Left colon (tissue), 2 donors: ENCODE data around the gene SSBP2. TPM values are rescaled to one million over a fixed set of nuclear protein-coding genes. Genes with fewer than 3 reads are reported as not detected.
"Not testable (repeated sequence)": the region's sequence is repeated elsewhere in the genome, so short reads cannot be mapped to it uniquely, and the experiment has no call there.

Experiments
- ATAC-seq: fragments of 200-7000 bp; cut with Tn5 transposase; one replicate; pipeline ENCODE4 v1.9.1; 2020; ENCODE audit warnings: mild to moderate bottlenecking, moderate library complexity
- DNase-seq, 2 donors: peaks; one replicate each; pipeline ENCODE4 v3.0.0-alpha.2; 2020
- intact Hi-C, 2 donors: fragments of 100-400 bp; cut with DNase I in 1 of 2; cut with micrococcal nuclease in 1 of 2; formaldehyde crosslinking; loops; one replicate each; pipeline versions ENCODE4 v1.11.2 to v1.14.0; 2022; cut with DNase I, micrococcal nuclease
- total RNA-seq, 2 donors: library from RNA; stranded (reverse); fragmentation: NEBNext Ultra II Directional; extraction: Animal tissue kit (Norgen Biotek cat#: 25700); gene quantifications; one replicate each; pipeline ENCODE4 v1.2.1, GENCODE V29; 2021
- donor health status: DM: no; HTN: no; CAD: no.
- donor health status: DM: yes; HTN: yes; CAD: no.

SSBP2 gene
- total RNA-seq, 2 donors from 2014 or later, result 13.3 to 25.7 TPM

GRCh38 chr5:81632679-81633078, 118.2 kb downstream of the SSBP2 start:
- no peak for DNase-seq
- intact Hi-C loops, result no loop called here
- ATAC-seq, result no peak

GRCh38 chr5:81631621-81632020, 119.3 kb downstream of the SSBP2 start:
- ATAC-seq, result no peak
- intact Hi-C loops, result no loop called here
- no peak for DNase-seq

- ATAC-seq (no peak), DNase-seq (no peak)
- intact Hi-C loops, result no loop called here
Observed at GRCh38 chr5:81631124-81631523, 119.8 kb downstream of the SSBP2 start.

- intact Hi-C loops, result no loop called here
- DNase-seq (no peak), ATAC-seq (no peak)
Observed at GRCh38 chr5:81630684-81631083, 120.2 kb downstream of the SSBP2 start.

- intact Hi-C loops, result no loop called here
- DNase-seq, result no peak
- no peak for ATAC-seq
Observed at GRCh38 chr5:81629986-81630385, 120.9 kb downstream of the SSBP2 start.

GRCh38 chr5:81628061-81628460, 122.8 kb downstream of the SSBP2 start:
- intact Hi-C loops, DNase-seq, ATAC-seq: not testable (repeated sequence)

- DNase-seq, result no peak
- peak; percentile 47 for ATAC-seq
Observed at GRCh38 chr5:81626524-81626923, 124.4 kb downstream of the SSBP2 start.

GRCh38 chr5:81609810-81610375, 141.0 kb downstream of the SSBP2 start:
- no peak for ATAC-seq
- intact Hi-C loops, result no loop called here
- no peak for DNase-seq

More at GRCh38 chr5:81626524-81626923, 124.4 kb downstream of the SSBP2 start:
- intact Hi-C loops, result no loop called here

GRCh38 chr5:81608976-81609375, 141.9 kb downstream of the SSBP2 start:
- intact Hi-C loops, result no loop called here
- ATAC-seq (no peak), DNase-seq (no peak)

GRCh38 chr5:81607693-81608092, 143.2 kb downstream of the SSBP2 start:
- DNase-seq, result no peak
- intact Hi-C loops, result no loop called here
- ATAC-seq, result no peak

GRCh38 chr5:81606150-81606549, 144.7 kb downstream of the SSBP2 start:
- ATAC-seq (no peak), DNase-seq (no peak)
- intact Hi-C loops, result no loop called here

GRCh38 chr5:81605299-81605698, 145.6 kb downstream of the SSBP2 start:
- DNase-seq (no peak), ATAC-seq (no peak)
- intact Hi-C loops, result no loop called here

- DNase-seq, result no peak
- ATAC-seq, result no peak
- intact Hi-C loops, result no loop called here
Observed at GRCh38 chr5:81604193-81604592, 146.7 kb downstream of the SSBP2 start.

- ATAC-seq (no peak), DNase-seq (no peak)
- intact Hi-C loops, result no loop called here
Observed at GRCh38 chr5:81601919-81602318, 149.0 kb downstream of the SSBP2 start.

- DNase-seq, ATAC-seq, intact Hi-C loops: not testable (repeated sequence)
Observed at GRCh38 chr5:81592085-81592484, 158.8 kb downstream of the SSBP2 start.

- DNase-seq (no peak), ATAC-seq (no peak)
- intact Hi-C loops, result no loop called here
Observed at GRCh38 chr5:81590498-81591384, 160.2 kb downstream of the SSBP2 start.

- ATAC-seq (no peak), DNase-seq (no peak)
- intact Hi-C loops, result no loop called here
Observed at GRCh38 chr5:81579262-81579924, 171.5 kb downstream of the SSBP2 start.

- DNase-seq (no peak), ATAC-seq (no peak)
- intact Hi-C loops, result no loop called here
Observed at GRCh38 chr5:81577091-81577490, 173.8 kb downstream of the SSBP2 start.

- DNase-seq (no peak), ATAC-seq (no peak)
- intact Hi-C loops, result no loop called here
Observed at GRCh38 chr5:81575924-81576323, 175.0 kb downstream of the SSBP2 start.

- intact Hi-C loops, result no loop called here
Observed at GRCh38 chr5:81572201-81572600, 178.7 kb downstream of the SSBP2 start.

More at GRCh38 chr5:81572201-81572600, 178.7 kb downstream of the SSBP2 start:
- DNase-seq (no peak), ATAC-seq (no peak)
